PFSK-1 (cell line): ENCODE data around the gene AP3D1.

Source experiments
- FOXP2 ChIP-seq: optimal IDR thresholded peaks from 2 replicates; pipeline ENCODE3; 2011; ENCODE audit warnings: borderline replicate concordance, control low read depth, inconsistent platforms; ENCODE audit not compliant: insufficient read depth; ENCODE audit errors: extremely low read length, extremely low read depth
- POLR2AphosphoS5 ChIP-seq: IDR thresholded peaks from 2 replicates; pipeline ENCODE4 v1.6.1; 2012; ENCODE audit warnings: low read depth, mild to moderate bottlenecking, control low read depth, low read length, moderate library complexity
- SIN3A ChIP-seq: IDR thresholded peaks from 2 replicates; pipeline ENCODE4 v1.6.1; 2012; ENCODE audit warnings: mild to moderate bottlenecking, low read length, moderate library complexity, borderline replicate concordance; ENCODE audit not compliant: insufficient read depth
- TAF1 ChIP-seq: IDR thresholded peaks from 2 replicates; pipeline ENCODE4 v1.6.1; 2012; ENCODE audit warnings: low read length, control low read depth, borderline replicate concordance; ENCODE audit not compliant: insufficient read depth
- TF ChIP-seq, protein P1 (sequence below), 2 experiments: IDR thresholded peaks; 2 replicates each; pipeline versions ENCODE4 v1.6.1 to v1.8.0; 2011 to 2012; ENCODE audit warnings: low read depth in 2 of 2, low read length in 2 of 2, control low read depth in 1 of 2, inconsistent platforms in 1 of 2, mild to moderate bottlenecking in 1 of 2, moderate library complexity in 1 of 2; ENCODE audit not compliant: insufficient read depth in 1 of 2

Gene AP3D1

DNA sequence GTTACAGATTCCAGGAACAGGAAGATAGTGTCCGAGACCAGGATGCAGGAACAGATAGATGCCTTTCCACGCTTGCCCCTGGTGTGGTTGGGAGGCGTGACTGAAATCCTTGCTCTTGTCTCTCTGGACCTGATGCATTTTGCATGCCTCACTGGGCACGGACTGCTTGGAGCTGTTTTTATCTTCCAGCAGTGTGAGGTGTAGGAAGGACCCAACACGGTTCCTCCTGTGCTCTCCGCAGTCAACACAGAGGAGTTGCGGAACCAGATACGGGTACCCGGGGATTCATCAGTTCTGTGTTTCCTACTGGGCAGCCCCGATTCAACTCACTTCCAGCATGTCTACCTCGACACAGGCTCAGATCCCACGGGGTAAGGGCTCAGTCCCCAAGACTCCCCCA is 18.9 kb upstream of the AP3D1 start:
- TF ChIP-seq SIN3A = peak; percentile 75; the same call in 1 of the 2 replicates
- TF ChIP-seq, protein P1, sequence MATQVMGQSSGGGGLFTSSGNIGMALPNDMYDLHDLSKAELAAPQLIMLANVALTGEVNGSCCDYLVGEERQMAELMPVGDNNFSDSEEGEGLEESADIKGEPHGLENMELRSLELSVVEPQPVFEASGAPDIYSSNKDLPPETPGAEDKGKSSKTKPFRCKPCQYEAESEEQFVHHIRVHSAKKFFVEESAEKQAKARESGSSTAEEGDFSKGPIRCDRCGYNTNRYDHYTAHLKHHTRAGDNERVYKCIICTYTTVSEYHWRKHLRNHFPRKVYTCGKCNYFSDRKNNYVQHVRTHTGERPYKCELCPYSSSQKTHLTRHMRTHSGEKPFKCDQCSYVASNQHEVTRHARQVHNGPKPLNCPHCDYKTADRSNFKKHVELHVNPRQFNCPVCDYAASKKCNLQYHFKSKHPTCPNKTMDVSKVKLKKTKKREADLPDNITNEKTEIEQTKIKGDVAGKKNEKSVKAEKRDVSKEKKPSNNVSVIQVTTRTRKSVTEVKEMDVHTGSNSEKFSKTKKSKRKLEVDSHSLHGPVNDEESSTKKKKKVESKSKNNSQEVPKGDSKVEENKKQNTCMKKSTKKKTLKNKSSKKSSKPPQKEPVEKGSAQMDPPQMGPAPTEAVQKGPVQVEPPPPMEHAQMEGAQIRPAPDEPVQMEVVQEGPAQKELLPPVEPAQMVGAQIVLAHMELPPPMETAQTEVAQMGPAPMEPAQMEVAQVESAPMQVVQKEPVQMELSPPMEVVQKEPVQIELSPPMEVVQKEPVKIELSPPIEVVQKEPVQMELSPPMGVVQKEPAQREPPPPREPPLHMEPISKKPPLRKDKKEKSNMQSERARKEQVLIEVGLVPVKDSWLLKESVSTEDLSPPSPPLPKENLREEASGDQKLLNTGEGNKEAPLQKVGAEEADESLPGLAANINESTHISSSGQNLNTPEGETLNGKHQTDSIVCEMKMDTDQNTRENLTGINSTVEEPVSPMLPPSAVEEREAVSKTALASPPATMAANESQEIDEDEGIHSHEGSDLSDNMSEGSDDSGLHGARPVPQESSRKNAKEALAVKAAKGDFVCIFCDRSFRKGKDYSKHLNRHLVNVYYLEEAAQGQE (IDR thresholded peaks at IDR 0.05; ENCODE audit: insufficient read depth in 1 of 2, low read depth in 2 of 2, low read length in 2 of 2) = no peak
- TF ChIP-seq FOXP2 = no peak
- TF ChIP-seq TAF1 = 0 out of 2 replicates have a peak, but pooled peaks have one; percentile 44
- no peak for TF ChIP-seq POLR2AphosphoS5

DNA sequence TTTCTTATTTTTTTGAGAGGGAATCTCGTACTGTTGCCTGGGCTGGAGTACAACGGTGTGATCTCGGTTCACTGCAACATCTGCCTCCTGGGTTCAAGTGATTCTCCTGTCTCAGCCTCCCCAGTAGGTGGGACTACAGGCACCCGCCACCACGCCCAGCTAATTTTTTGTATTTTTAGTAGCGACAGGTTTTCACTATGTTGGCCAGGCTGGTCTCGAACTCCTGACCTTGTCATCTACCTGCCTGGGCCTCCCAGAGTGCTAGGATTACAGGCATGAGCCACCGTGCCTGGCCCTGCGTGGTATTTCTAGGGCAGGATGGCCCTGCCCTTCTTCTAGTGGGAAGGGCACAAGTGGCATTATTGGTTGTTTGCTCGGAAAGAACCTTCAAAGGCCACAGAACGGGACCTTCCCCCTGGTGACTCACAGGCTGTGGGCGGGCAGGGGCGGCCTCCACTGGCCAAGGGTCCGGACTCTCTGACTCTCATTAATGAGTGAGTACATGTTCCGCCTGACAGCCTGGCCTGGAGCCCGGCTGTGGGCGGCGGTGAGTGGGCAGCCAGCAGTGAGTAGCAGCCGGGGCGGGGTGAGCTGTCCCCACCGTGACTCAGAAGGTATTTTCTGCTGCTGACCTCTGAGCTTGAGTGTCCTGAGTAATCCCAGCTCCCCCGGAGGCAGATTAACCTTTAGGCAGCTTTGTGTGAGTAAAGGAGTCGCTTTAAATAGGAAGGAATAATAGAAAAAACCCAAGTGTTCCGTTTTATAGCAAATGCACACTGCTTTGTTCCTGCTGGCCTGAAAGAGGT is 17.5 kb upstream of the AP3D1 start:
- TF ChIP-seq POLR2AphosphoS5 (no peak), FOXP2 (peak; percentile 79), TAF1 (no peak), SIN3A (peak; percentile 13; the same call in 1 of the 2 replicates)
- TF ChIP-seq, protein P1 (IDR thresholded peaks at IDR 0.05; ENCODE audit: insufficient read depth in 1 of 2, low read depth in 2 of 2, low read length in 2 of 2) = peak; percentile 15 to 27; a peak in 1 of 4 replicates

DNA sequence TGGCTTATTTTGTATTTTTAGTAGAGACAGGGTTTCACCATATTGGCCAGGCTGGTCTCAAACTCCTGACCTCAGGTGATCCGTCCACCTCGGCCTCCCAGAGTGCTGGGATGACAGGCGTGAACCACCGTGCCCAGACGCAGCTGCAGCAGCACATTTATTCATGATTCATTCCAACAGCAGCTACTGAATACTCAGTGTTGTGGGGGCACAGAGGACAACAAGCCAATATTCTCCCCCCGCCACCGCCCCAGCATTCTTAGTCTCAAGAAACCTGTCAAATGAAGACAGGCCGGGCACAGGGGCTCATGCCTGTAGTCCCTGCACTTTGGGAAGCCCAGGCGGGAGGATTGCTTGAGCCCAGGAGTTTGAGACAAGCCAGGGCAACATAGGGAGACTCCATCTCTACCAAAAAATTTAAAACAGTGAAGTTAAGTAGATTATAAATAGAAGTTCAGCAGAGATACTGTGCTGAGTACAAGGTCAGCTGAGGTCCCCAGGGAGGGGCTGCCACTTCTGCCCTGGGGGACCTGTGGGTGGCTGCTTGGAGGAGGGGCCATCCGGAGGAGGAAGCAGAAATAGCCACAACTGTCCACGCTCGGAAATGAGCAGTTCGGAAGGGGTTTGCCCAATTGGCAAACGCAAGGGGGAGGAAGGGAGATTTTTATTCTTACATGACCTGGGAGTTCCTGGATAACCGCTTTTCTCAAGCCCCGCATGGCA is 16.7 kb upstream of the AP3D1 start:
- TF ChIP-seq TAF1 = no peak
- TF ChIP-seq, protein P1 (IDR thresholded peaks at IDR 0.05; ENCODE audit: insufficient read depth in 1 of 2, low read depth in 2 of 2, low read length in 2 of 2) = peak in 1 of 2 experiments; percentile 41; a peak in 1 of 4 replicates
- peak; percentile 78; the same call in 1 of the 2 replicates for TF ChIP-seq SIN3A
- no peak for TF ChIP-seq FOXP2
- TF ChIP-seq POLR2AphosphoS5 = no peak

DNA sequence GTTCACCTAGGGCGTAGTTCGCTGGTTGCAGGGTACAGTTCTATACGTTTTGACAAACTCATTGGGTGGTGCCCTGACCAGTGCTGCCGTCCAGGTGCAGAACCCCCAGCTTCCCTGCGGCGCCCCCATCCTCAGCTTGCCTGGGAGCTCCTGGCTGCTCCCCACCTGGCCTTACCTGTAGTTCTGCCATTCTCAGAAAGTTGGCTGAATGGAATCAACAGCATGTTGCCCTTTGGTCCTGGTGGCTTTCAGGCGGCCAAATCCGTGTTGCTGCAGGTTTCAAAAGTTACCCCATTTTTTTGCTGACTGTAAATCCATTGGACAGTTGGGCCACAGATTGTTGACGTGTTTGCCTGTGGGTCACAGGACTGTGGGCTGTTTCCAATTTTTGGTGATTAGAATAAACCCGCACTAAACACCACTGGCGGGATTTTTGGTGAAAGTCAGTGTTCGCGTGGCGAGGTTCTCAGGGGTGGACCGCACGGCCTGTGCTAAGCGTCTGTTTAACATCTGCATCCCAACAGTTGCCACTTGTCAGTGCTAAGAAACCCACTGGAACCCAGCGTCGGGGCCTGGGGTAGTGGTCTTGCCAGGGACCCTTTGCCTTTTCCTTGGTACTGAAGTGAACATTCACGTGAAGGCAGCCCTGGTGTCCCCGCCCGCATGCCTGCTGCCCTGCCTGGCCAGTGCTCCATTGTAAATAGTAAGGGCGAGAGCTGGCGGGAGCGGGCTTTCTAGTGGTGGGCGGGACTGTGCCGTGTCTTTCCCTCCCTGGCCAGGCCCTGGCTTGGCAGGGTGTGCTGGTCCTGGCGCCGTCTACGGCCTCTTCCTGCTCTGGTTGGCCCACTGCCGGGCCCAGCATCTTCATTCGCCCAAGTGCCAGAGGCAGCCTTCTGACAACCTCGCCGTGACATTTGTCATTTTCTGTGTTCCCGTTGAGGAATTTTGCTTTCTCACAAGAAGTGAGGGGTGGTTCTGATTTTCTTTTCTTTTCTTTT is 15.7 kb upstream of the AP3D1 start:
- TF ChIP-seq TAF1 (0 out of 2 replicates have a peak, but pooled peaks have one; percentile 20), SIN3A (peak; percentile 44; the same call in 1 of the 2 replicates), FOXP2 (no peak), POLR2AphosphoS5 (peak; percentile 64; the same call in 1 of the 2 replicates)
- TF ChIP-seq, protein P1 (IDR thresholded peaks at IDR 0.05; ENCODE audit: insufficient read depth in 1 of 2, low read depth in 2 of 2, low read length in 2 of 2) = no peak
